Measurements from ENCODE around the gene SDHB.

The SDHB gene

DNA sequence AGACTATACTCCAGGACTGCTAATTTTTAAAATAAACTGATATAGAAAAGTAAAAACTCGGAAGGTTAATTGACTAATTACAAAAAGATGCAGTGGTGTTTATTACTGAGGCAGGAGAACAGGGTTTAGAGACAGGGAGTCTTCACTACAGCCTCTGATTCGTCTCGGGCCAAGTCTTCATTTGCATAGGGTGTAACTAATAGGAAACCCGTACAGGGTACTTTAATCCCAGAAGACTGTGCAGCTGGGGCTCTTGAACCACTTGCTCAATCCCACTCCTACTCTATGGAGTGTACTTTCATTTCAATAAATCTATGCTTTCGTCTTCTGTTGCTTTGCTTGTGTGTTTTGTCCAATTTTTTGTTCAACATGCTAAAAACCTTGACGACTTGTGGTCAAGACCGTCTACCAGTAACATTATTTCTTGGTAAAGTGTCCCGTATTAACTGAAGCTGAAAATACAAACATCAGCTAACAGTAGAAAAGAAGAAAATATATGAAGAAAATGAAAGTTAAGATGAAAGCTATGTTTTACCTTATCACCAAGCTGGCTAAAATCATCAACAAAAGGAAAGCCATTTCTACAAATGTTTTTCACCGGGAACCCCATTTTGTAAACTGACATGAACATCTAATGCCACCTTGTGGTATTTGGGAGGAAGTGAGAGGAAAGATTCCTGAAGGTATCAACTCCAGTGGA, 8.0 kb downstream of the SDHB start:
- DNase-seq (ENCODE audit: low read depth), result no peak

GRCh38 chr1:17045150-17045549, 8.7 kb downstream of the SDHB start:
- DNase-seq (ENCODE audit: low read depth), result no peak

DNA sequence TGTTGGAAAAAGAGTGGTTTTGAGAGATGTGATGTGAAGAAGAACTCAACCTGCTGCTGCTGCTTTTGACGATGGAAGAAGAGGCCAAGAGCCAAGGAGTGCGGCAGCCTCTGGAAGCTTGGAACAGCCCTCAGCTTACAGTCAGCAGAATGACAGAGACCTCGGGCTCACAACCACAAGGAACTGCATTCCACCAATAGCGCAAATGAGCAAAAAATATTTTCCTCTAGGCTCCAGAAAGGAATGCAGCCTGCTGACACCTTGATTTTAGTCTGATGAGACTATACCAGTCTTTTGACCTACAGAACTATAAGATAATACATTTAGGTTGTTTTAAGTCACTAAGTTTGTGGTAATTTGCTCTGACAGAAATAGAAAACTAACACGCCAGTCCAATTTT, 10.2 kb downstream of the SDHB start:
- DNase-seq (ENCODE audit: low read depth), result no peak

DNA sequence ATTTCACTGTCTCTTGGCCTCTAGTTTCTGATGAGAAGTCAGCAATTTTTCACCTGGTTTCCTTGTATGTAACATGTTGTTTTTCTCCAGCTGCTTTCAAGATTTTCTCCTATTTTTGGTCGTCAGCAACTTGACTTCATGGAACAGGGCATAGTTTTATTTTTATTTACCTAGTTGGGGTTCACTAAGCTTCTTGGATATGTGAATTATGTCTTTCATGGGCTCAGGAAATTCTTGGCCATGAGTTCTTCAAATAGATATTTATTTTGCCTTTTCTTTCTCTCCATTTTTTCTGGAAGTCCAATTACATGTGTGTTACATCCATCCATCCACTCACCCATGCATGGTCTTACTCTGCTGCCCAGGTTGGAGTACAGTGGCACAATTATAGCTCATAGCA, 13.7 kb downstream of the SDHB start:
- no peak for DNase-seq (ENCODE audit: low read depth)

- no peak for DNase-seq (ENCODE audit: low read depth)
These were observed 14.3 kb downstream of the SDHB start for GRCh38 chr1:17039522-17039921.

DNA sequence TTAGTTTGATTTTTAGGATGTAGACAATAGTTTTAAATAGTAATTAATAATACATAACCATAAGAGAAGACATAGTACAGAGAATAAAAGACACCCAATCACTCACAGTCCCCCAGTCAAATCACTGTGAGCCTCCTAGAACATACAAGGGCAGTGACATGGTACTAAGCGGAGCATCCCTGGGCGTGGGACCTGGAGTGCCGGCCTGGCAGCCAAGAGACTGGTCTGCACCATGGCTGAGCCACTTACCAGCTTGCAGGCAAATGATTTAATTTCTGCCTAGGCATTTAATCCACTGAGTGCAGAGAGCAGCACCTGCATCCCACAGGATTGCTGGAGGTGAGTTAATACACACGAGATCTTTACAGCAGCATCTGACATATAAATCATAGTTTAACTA, 20.4 kb downstream of the SDHB start:
- DNase-seq (ENCODE audit: low read depth), result no peak

- DNase-seq (ENCODE audit: low read depth), result no peak
These were observed 21.1 kb downstream of the SDHB start for GRCh38 chr1:17032741-17033140.

DNA sequence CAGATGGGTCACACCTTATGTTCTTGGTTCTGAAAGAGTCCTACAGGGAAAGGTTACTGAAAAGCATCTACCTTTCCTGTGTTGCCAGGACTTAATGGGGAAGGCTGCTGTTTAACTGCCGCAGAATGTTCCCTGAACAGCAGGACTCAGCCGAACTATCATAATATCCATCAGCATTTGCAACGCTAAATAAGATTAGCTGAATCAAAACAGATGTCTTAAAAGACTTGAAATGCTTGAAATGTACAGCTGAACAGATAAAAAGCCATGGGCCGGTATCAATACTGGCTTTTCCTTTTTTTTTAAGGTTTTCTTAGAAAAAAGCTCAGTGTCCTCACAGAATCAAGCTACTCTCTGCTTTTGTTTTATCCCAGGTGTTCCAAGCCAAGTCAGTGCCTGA, 22.4 kb downstream of the SDHB start:
- no peak for DNase-seq (ENCODE audit: low read depth)

GRCh38 chr1:17030206-17030605, 23.6 kb downstream of the SDHB start:
- no peak for DNase-seq (ENCODE audit: low read depth)

GRCh38 chr1:17028662-17029188, 25.1 kb downstream of the SDHB start:
- DNase-seq (ENCODE audit: low read depth), result no peak

- DNase-seq (ENCODE audit: low read depth), result no peak
These were observed 25.9 kb downstream of the SDHB start for GRCh38 chr1:17027900-17028299.

DNA sequence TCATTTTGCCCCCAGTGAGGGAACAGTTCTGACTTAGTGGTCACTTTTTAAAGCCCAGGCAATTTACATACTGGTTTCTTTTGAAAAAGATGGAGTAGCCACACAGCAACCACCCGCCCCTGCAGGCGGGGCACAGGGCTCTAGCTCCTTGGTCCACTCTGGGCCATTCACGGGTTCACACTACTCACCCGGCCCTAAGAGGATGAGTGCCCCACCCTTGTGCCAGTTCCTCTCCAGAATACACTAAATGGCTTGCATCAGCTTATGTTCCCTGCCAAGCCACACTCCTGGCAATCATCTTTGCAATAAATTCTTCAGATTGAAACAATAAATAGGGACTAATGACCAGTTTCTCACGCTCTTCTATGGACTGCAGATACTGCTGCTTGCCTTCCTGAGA, 26.4 kb downstream of the SDHB start:
- no peak for DNase-seq (ENCODE audit: low read depth)

GRCh38 chr1:17024721-17025120, 29.1 kb downstream of the SDHB start:
- DNase-seq (ENCODE audit: low read depth), result no peak

DNA sequence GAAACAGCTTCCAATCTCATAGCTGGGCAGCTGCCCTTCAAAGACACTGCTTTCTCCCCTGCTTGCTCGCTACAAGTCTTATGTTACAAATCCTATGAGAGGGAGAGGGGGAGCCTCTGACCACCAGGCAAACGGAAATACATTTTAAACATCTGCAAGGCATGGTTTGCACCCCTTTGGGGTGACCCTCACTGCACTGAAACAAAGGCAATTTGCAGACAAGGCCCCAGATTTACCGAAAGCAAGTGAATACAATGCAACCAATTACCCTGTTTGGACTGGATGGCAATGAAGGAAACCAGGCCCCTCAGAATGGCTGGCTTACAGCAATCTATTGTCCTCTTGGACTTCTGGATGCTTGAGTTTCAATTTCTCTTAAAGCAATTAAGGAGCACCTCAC, 30.3 kb downstream of the SDHB start:
- DNase-seq (ENCODE audit: low read depth), result no peak

GRCh38 chr1:17023102-17023501, 30.7 kb downstream of the SDHB start:
- DNase-seq (ENCODE audit: low read depth), result no peak

DNA sequence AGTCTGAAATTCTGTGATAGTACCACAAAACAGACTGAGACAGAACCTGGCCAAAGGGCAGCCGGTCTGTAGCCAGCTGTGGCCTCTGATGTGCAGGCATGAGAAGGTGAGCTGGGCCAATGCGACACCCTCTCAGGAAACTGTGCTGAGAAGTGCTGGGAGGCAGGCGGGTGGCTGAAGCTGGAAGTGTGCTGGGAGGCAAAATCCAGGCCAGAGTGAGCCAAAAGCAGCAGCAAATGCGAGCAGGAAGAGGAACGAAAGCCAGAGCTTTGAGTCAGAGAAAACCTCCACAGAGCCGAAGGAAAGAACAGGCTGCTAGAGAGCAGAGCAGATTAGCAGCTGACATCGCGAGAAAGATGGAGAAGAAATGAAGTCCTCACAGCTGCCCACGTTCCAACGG, 31.9 kb downstream of the SDHB start:
- no peak for DNase-seq (ENCODE audit: low read depth)

DNA sequence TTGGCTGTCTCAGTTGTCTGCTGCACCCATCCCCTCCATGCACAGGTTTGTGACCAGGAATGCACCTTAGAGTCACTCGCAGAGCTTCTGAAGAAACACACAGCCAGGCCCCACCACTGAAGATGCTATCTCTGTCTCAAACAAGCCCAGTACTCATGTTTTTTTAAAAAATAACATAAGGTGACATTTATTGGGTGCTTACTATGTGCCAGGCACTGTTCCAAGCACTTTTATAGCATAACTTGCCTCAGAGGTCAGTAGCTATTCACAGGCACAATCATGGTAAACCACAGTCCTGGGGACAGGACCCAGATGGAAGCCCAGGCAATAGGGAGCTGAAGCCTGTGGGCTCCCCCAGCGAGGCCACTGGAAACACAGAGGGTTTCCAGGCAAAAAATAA, 33.3 kb downstream of the SDHB start:
- no peak for DNase-seq (ENCODE audit: low read depth)

DNA sequence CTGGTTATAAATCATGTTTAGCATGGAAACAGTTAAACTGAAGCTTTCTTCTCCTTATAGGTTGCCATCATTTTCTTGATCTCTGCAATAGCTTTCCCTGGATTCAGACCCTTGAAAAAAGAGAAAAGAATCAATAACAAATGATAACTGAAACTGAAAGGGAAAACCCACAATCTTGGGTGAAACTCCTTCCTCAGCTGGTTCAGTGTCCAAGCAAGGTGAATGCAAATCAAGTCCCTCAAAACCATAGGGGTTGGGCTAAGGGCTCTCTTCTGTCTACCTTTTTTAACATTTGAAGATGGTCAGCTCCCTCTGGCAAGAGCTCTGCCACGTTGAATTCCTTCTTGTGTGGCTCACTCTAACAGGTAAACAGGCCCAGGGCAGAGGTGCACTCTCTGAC, 35.0 kb downstream of the SDHB start:
- DNase-seq (ENCODE audit: low read depth), result no peak

GRCh38 chr1:17017435-17017834, 36.4 kb downstream of the SDHB start:
- no peak for DNase-seq (ENCODE audit: low read depth)

DNA sequence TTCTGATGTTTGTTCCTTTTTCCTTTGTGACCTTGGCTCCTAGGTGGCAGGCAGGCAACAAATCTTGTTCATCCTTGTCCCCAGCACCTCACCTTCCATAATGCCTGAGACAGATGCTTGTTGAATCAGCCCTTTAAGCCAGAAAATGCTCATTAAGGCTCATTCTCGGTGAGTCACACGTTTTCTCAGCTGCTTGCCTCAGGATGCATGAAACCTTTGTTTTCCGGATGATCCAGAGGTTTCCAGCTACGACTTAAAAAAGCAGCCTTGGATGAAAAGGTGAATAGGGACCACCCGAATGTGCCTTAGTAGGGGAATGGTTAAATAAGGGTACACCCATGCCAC, 37.5 kb downstream of the SDHB start:
- no peak for DNase-seq (ENCODE audit: low read depth)

- DNase-seq (ENCODE audit: low read depth), result no peak
These were observed 38.9 kb downstream of the SDHB start for GRCh38 chr1:17014671-17015567.

- no peak for DNase-seq (ENCODE audit: low read depth)
These were observed 40.1 kb downstream of the SDHB start for GRCh38 chr1:17013491-17014320.
